Ectodermal cell (in vitro differentiated cells): ENCODE measurements around the gene SLC25A25.

Source experiments
- H3K27ac ChIP-seq: 2 replicates; pipeline ENCODE4 v1.7.0; 2013; ENCODE audit warnings: mild to moderate bottlenecking, low read depth, low read length; ENCODE audit not compliant: insufficient read depth, poor library complexity, severe bottlenecking
- H3K27me3 ChIP-seq: 2 replicates; pipeline ENCODE4 v1.7.0; 2013; ENCODE audit warnings: mild to moderate bottlenecking, low read length; ENCODE audit not compliant: insufficient read depth, control insufficient read depth, poor library complexity, severe bottlenecking
- H3K36me3 ChIP-seq: one replicate; pipeline ENCODE4 v1.7.0; 2013; ENCODE audit warnings: low read length; ENCODE audit not compliant: control insufficient read depth, insufficient read depth
- H3K4me1 ChIP-seq: one replicate; pipeline ENCODE4 v1.7.0; 2013; ENCODE audit warnings: low read length; ENCODE audit not compliant: control insufficient read depth, insufficient read depth
- H3K4me3 ChIP-seq: 2 replicates; pipeline ENCODE4 v1.7.0; 2013; ENCODE audit warnings: low read depth, low read length, control low read depth; ENCODE audit not compliant: insufficient read depth
- H3K9me3 ChIP-seq: 2 replicates; pipeline ENCODE4 v1.7.0; 2013; ENCODE audit warnings: mild to moderate bottlenecking, low read length, moderate library complexity; ENCODE audit not compliant: control insufficient read depth
- WGBS, 2 experiments: methylation state at CpG; one replicate each; pipeline ENCODE4 v1.1.7; 2013; ENCODE audit warnings: missing lambda C conversion rate in 2 of 2; 5-methylcytosine and 5-hydroxymethylcytosine counted together

SLC25A25 gene

DNA sequence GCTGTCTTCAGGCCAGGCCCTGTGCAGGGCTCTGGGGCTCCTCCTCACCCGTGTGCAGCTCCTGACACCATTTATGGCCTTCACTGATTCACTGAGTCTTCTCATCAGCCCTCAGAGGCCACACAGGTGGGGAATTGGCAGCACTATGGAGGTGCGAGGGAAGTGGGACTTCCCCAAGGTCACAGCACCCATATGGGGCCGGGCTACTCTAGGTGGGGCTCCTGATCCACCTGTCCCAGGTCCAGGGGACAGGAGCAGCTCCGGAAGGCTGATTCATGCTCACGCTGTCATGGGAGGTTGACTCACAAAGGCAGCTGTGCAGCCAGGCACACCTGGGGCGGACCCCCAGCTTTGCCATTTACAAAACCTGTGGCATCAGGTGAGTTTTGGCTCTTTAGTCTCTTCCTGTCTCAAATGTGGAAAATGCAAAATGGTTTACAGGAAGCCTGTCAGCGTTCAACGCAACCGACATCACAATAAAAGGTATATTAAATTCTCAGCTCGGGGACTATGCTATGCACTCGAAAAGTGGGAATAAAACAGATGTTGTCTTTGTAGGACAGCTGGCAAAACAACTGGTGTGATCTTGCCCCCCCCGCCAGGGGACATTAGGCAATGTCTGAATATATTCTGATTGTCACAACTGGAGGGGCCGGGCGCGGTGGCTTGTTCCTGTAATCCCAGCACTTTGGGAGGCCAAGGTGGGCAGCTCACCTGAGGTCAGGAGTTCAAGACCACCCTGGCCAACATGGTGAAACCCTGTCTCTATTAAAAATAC is 15.9 kb upstream of the SLC25A25 start:
- Histone ChIP-seq H3K4me3 (no peak overlapping the region), H3K4me1 (peaks cover 14% of the 10 kb centered on the region), H3K27ac (no peak overlapping the region), H3K27me3 (no peaks in the 10 kb centered on the region), H3K9me3 (no peaks in the 10 kb centered on the region), H3K36me3 (no peaks in the 10 kb centered on the region)
- WGBS, 2 experiments, result 92 to 93% methylated on average over 15 of the region's 15 CpGs

DNA sequence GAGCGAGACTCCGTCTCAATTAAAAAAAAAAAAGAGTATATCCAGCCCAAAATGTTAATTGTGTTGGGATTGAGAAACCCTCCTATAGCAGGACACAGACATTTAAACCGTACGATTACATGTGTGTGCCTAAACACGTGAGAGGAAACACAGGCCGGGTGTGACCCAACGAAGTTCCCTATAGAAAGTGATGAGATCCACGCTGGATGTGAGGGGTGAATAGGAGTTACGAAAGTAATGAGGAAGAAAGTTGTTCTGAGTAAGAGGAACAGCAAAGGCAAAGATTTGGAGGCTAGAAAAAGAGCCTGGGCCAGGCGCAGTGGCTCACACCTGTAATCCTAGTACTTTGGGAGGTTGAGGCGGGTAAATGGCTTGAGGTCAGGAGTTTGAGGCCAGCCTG is 14.5 kb upstream of the SLC25A25 start:
- Histone ChIP-seq H3K36me3 (no peaks in the 10 kb centered on the region), H3K27me3 (no peaks in the 10 kb centered on the region), H3K4me3 (no peak overlapping the region), H3K9me3 (no peaks in the 10 kb centered on the region), H3K27ac (no peak overlapping the region), H3K4me1 (peaks cover 20% of the 10 kb centered on the region)
- WGBS, 2 experiments, result 93 to 95% methylated on average over 10 to 11 of the region's 11 CpGs

DNA sequence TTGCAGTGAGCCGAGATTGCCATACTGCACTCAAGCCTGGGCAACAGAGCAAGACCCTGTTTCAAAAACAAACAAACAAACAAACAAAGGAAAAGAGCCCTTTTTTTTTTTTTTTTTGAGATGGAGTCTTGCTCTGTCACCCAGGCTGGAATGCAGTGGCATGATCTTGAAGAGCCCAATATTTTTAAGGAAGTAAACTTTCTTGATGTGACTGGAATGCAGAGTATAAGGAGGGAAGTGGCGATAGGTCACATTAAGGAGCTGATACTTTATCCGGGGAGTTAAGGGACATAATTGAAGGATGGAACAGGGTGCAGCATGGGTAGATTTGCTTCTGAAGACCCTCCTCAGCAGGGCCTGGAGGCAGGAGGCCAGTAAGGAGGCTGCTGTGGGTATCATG is 13.9 kb upstream of the SLC25A25 start:
- Histone ChIP-seq H3K36me3 (no peaks in the 10 kb centered on the region), H3K4me1 (peaks cover 20% of the 10 kb centered on the region), H3K27me3 (no peaks in the 10 kb centered on the region), H3K9me3 (no peaks in the 10 kb centered on the region), H3K4me3 (no peak overlapping the region), H3K27ac (no peak overlapping the region)
- WGBS, 2 experiments, result 91 to 95% methylated on average over 3 of the region's 3 CpGs

DNA sequence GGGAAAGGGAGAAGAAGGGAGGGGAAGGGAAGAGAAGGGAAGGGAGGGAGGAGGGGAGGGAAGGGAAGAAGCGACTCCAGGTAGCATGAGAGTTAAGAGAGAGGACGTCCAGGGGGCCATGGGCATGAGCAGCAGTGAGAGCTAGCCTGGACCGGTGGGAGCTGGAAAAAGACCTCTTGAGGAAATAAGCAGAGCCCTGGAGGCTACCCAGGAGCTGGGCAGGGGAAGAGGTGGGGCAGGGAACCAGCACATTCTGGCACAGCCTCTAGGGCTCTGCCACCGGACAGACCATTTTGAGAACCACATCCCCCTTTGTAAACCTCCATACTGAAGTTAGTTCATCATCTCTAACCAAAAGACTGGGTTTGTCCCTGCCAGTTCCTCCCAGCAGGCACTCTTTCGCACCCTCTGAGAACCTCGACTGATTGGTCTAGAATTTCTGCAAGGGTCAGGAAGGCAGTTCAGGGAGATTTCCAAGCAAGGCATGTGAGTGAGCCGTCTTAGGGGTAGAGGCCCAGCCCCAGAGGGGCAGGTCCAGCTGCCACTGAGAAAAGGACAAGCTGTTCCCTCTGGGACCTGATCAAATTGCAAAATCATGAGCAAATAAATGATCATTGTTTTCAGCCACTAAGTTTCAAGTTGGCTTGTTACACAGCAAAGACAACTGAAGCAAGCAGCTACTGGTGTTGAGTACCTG is 12.5 kb upstream of the SLC25A25 start:
- Histone ChIP-seq H3K4me3 (no peak overlapping the region), H3K36me3 (no peaks in the 10 kb centered on the region), H3K9me3 (no peaks in the 10 kb centered on the region), H3K27me3 (no peaks in the 10 kb centered on the region), H3K27ac (no peak overlapping the region), H3K4me1 (peaks cover 20% of the 10 kb centered on the region)
- WGBS, 2 experiments, result 44 to 45% methylated on average over 7 of the region's 7 CpGs

DNA sequence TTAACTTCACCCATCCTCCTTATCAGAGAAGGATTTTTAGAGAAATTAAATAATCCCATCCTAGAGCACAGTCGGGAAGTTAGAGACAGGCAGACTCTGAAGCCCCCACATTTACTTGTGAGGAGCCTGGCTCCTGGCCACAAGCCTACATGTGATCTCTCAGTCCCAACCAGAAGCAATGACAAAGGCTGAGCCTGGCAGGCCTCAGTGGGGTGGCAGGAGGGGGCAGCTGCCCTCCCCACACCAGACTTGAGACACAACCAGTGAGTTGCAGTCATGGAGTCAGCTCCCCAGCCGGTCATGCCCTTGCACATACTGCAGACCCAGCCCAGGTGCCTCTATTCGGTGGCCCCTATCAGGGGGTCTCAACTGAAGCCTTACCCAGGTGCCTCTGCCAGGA is 11.9 kb upstream of the SLC25A25 start:
- Histone ChIP-seq H3K36me3 (no peaks in the 10 kb centered on the region), H3K27ac (no peak overlapping the region), H3K27me3 (no peaks in the 10 kb centered on the region), H3K4me1 (peaks cover 20% of the 10 kb centered on the region), H3K9me3 (no peaks in the 10 kb centered on the region), H3K4me3 (no peak overlapping the region)
- WGBS, 2 experiments, result 75 to 78% methylated on average over 3 of the region's 3 CpGs

DNA sequence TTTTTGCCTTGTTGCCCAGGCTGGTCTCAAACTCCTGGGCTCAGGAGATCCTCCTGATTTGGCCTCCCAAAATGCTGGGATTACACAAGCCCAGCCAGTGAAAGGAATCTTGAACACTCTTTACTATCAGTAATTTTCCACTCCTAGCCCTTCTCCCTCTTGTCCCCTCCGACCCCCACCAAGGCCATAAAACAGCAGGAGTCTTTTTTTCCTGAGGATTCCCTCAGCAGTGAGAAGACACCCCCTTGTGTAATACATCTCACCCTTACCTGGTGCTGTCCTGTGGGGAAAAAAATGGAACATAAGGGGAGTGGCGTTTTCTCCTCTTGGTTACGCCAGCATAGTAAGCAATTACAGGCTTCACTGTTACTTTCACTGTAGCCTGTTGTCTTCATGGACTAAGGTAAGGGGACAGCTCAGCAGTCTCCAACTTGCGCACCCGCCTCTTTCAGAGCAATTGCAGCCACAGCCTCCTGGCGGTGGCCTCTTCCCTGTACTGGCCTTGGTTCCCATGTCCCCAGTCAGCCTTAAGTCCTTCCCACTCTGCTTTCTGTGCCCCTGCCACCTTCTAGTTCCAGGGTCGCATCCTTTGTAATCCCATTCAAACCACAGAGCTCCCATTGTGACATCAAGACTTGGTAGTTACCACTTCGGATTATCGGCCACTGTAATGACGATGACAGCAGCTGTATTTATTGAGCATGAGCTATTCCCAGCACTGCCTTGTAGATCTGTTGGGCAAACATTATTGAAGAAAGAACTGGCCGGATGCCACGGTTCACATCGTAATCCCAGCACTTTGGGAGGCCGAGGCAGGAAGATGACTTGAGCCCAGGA is 10.9 kb upstream of the SLC25A25 start:
- H3K9me3 ChIP-seq, result no peaks in the 10 kb centered on the region
- 81 to 83% methylated on average over 14 of the region's 14 CpGs for WGBS, 2 experiments
- H3K4me1 ChIP-seq, result peaks cover 20% of the 10 kb centered on the region
- no peak overlapping the region for H3K27ac ChIP-seq
- no peaks in the 10 kb centered on the region for H3K36me3 ChIP-seq
- no peak overlapping the region for H3K4me3 ChIP-seq
- H3K27me3 ChIP-seq, result no peaks in the 10 kb centered on the region

DNA sequence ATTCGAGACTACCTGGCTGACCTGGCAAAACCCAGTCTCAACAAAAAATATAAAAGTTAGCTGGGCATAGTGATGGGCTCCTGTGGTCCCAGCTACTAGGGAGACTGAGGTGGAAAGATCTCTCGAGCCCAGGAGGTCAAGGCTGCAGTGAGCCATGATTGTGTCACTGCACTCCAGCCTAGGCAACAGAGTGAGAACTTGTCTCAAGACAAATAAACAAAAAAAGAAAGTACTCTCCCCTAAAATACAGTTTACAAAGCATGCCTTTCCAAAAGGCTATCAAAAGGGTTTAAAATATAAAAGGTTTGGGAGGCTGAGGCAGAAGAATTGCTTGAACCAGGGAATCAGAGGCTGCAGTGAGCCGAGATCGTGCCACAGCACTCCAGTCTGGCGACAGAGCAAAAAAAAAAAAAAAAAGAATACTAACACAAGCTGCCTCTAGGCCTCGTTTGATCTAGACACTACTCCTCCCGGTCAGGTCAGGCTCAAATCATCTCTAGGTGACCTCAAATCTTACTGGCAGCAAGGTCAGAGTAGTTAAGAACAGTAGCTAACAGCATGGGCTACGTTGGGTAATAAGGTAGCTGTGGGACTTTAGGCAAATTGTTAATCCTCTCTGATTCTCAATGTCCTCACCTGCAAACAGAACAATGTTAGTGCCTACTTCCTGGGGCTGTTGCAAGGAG is 10.2 kb upstream of the SLC25A25 start:
- peaks cover 20% of the 10 kb centered on the region for H3K4me1 ChIP-seq
- WGBS, 2 experiments, result 70 to 75% methylated on average over 8 of the region's 8 CpGs
- H3K27ac ChIP-seq, result no peak overlapping the region
- no peaks in the 10 kb centered on the region for H3K9me3 ChIP-seq
- H3K27me3 ChIP-seq, result no peaks in the 10 kb centered on the region
- no peaks in the 10 kb centered on the region for H3K36me3 ChIP-seq
- no peak overlapping the region for H3K4me3 ChIP-seq

DNA sequence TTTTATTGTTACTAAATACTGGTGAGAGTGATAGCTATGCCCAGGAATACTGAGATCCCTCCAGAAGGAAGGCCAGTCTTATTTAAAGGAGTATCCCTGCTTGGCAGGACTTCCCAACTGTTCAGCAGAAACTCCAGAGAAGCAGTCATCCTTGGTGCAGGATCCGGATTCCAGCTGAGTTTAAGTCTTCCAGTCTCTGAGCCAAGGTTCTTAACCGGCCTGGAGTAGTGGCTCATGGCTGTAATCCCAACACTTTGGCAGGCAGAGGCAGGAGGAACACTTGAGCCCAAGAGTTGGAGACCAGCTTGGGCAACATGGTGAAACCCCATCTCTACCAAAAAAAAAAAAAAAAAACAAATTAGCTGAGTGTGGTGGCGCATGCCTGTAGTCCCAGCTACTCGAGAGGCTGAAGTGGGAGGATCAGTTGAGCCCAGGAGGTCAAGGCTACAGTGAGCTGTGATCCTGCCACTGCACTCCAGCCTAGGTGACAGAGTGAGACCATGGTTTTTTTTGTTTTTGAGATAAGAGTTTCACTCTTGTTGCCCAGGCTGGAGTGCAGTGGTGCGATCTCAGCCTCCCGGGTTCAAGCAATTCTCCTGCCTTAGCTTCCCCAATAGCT is 8.6 kb upstream of the SLC25A25 start:
- no peaks in the 10 kb centered on the region for H3K27me3 ChIP-seq
- no peaks in the 10 kb centered on the region for H3K9me3 ChIP-seq
- WGBS, 2 experiments, result 94 to 95% methylated on average over 6 of the region's 6 CpGs
- no peak overlapping the region for H3K4me3 ChIP-seq
- H3K36me3 ChIP-seq, result no peaks in the 10 kb centered on the region
- H3K4me1 ChIP-seq, result peaks cover 20% of the 10 kb centered on the region
- H3K27ac ChIP-seq, result no peak overlapping the region

DNA sequence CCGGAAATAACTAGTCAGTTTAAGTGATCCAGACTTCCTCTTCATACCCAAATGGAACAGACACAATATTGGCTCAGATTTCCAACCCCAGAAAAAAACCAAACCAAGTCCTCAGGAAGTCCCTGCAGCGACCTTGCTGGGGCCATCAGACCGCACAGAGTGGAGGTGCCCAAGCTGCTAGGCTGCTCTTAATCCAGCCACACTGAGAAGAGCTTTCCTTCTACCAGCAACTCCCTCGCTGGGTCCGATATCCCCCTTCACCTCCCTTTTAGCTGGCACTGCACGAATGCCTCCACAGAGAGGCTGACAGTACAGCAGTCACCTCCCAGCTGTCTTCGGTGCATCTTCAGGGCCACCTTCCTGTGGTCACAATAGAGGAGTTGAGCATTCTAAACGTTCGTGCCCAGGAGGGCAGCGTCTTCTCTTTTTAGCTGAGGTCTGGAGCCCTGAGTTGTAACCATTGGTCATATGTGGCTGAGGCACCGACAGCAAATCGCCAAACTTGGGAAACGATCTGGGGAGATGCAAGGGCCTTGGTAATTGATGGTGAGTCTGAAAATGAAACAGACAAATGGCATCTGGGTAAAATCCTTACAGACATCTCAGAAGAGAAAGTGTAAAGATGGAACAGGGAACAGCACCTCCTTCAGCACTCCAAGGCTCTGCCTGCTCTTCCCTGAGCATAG is 6.6 kb upstream of the SLC25A25 start:
- 91 to 92% methylated on average over 13 of the region's 13 CpGs for WGBS, 2 experiments
- Histone ChIP-seq H3K27me3 (no peaks in the 10 kb centered on the region), H3K4me1 (peaks cover 10% of the 10 kb centered on the region), H3K4me3 (no peak overlapping the region), H3K9me3 (no peaks in the 10 kb centered on the region), H3K27ac (no peak overlapping the region), H3K36me3 (no peaks in the 10 kb centered on the region)
